NCI-H774 (cell line): ENCODE results near the gene LONRF3.
"Not testable (repeated sequence)": the region's sequence is repeated elsewhere in the genome, so short reads cannot be mapped to it uniquely, and the experiment has no call there.

ENCODE experiments used
- DNase-seq: peaks from one replicate; lab custom pipeline; 2025; lab: John Stamatoyannopoulos, UW

LONRF3 gene

GRCh38 chrX:118988911-118989310, 14.5 kb downstream of the LONRF3 start:
- no peak for DNase-seq

GRCh38 chrX:118989886-118990285, 15.5 kb downstream of the LONRF3 start:
- DNase-seq = no peak

GRCh38 chrX:118990512-118991227, 16.3 kb downstream of the LONRF3 start:
- DNase-seq = no peak

- not testable (repeated sequence) for DNase-seq
These were observed 18.2 kb downstream of the LONRF3 start for GRCh38 chrX:118992441-118993121.

GRCh38 chrX:119003462-119003861, 29.0 kb downstream of the LONRF3 start:
- DNase-seq = no peak

GRCh38 chrX:119004920-119005524, 30.6 kb downstream of the LONRF3 start:
- DNase-seq = no peak

GRCh38 chrX:119007189-119007770, 32.9 kb downstream of the LONRF3 start:
- DNase-seq = no peak

GRCh38 chrX:119008110-119008744, 33.8 kb downstream of the LONRF3 start:
- no peak for DNase-seq

GRCh38 chrX:119009071-119009470, 34.7 kb downstream of the LONRF3 start:
- no peak for DNase-seq

GRCh38 chrX:119010491-119010890, 36.1 kb downstream of the LONRF3 start:
- no peak for DNase-seq

- DNase-seq = no peak
These were observed 38.7 kb downstream of the LONRF3 start for GRCh38 chrX:119013164-119013563.

GRCh38 chrX:119015407-119016237, 41.2 kb downstream of the LONRF3 start:
- DNase-seq = no peak

GRCh38 chrX:119017077-119017476, 42.7 kb downstream of the LONRF3 start:
- DNase-seq = no peak

- DNase-seq = no peak
These were observed 51.5 kb downstream of the LONRF3 start for GRCh38 chrX:119025900-119026299.

- not testable (repeated sequence) for DNase-seq
These were observed 51.9 kb downstream of the LONRF3 start for GRCh38 chrX:119026344-119026743.

- not testable (repeated sequence) for DNase-seq
These were observed 53.7 kb downstream of the LONRF3 start for GRCh38 chrX:119027960-119028732.

GRCh38 chrX:119028733-119029330, 54.4 kb downstream of the LONRF3 start:
- no peak for DNase-seq

- not testable (repeated sequence) for DNase-seq
These were observed 55.2 kb downstream of the LONRF3 start for GRCh38 chrX:119029656-119030055.

GRCh38 chrX:119030990-119031389, 56.6 kb downstream of the LONRF3 start:
- no peak for DNase-seq
